DND-41 (cell line): ENCODE measurements around the gene AGPAT3.

Experiments
- ATAC-seq: fragments of 200-7000 bp; cut with Tn5 transposase; 3 replicates; pipeline ENCODE4 v1.9.1; 2021; ENCODE audit warnings: low read depth; ENCODE audit not compliant: insufficient read depth
- DNase-seq: peaks from one replicate; pipeline ENCODE4 v3.0.0-alpha.2; 2020
- H2AFZ ChIP-seq: 2 replicates; pipeline ENCODE4 v1.6.0; 2012; ENCODE audit warnings: low read depth, low read length
- H3K27ac ChIP-seq: 2 replicates; pipeline ENCODE4 v1.5.1; 2012; ENCODE audit warnings: low read length, inconsistent platforms
- H3K27me3 ChIP-seq: fragments of 200-600 bp; sonication (generic); 2 replicates; pipeline ENCODE4 v1.6.0; 2012; ENCODE audit warnings: low read length, mild to moderate bottlenecking, inconsistent platforms; ENCODE audit not compliant: insufficient read depth, poor library complexity
- H3K36me3 ChIP-seq: 2 replicates; pipeline ENCODE4 v1.5.1; 2012; ENCODE audit warnings: low read length, inconsistent platforms; ENCODE audit not compliant: insufficient read depth
- H3K4me1 ChIP-seq: 2 replicates; pipeline ENCODE4 v1.5.1; 2012; ENCODE audit warnings: mild to moderate bottlenecking, low read length; ENCODE audit not compliant: insufficient read depth
- H3K4me2 ChIP-seq: 2 replicates; pipeline ENCODE4 v1.6.0; 2012; ENCODE audit warnings: mild to moderate bottlenecking, moderate library complexity, low read length, inconsistent platforms; ENCODE audit not compliant: insufficient read depth
- H3K4me3 ChIP-seq, 2 experiments: fragments of 200-600 bp in 1 of 2; shearing (Covaris generic) in 1 of 2; 2 replicates each; pipeline ENCODE4 v1.5.1; 2012 to 2016; ENCODE audit warnings: inconsistent platforms in 2 of 2, low read length in 2 of 2, mild to moderate bottlenecking in 2 of 2, low read depth in 1 of 2, moderate library complexity in 1 of 2
- H3K79me2 ChIP-seq: 2 replicates; pipeline ENCODE4 v1.6.0; 2012; ENCODE audit warnings: low read length, inconsistent platforms; ENCODE audit not compliant: insufficient read depth
- H3K9ac ChIP-seq: 2 replicates; pipeline ENCODE4 v1.6.0; 2012; ENCODE audit warnings: low read depth, mild to moderate bottlenecking, inconsistent platforms, low read length, moderate library complexity
- H3K9me3 ChIP-seq: 2 replicates; pipeline ENCODE4 v1.5.1; 2012; ENCODE audit warnings: low read length, moderate library complexity, mild to moderate bottlenecking, inconsistent platforms; ENCODE audit not compliant: insufficient read depth, severe bottlenecking
- H4K20me1 ChIP-seq: 2 replicates; pipeline ENCODE4 v1.6.0; 2012; ENCODE audit warnings: low read length; ENCODE audit not compliant: insufficient read depth
- EZH2 ChIP-seq: IDR thresholded peaks from 3 replicates; pipeline ENCODE4 v1.6.1; 2012; ENCODE audit warnings: borderline replicate concordance, low read depth, mild to moderate bottlenecking, moderate library complexity, low read length, inconsistent platforms; ENCODE audit not compliant: severe bottlenecking
- TF ChIP-seq, protein P1 (sequence below): IDR thresholded peaks from 2 replicates; pipeline ENCODE4 v1.5.1; 2012; ENCODE audit warnings: borderline replicate concordance, low read length, moderate library complexity, mild to moderate bottlenecking; ENCODE audit not compliant: poor library complexity, severe bottlenecking; ENCODE audit errors: extremely low read depth

Gene AGPAT3

DNA sequence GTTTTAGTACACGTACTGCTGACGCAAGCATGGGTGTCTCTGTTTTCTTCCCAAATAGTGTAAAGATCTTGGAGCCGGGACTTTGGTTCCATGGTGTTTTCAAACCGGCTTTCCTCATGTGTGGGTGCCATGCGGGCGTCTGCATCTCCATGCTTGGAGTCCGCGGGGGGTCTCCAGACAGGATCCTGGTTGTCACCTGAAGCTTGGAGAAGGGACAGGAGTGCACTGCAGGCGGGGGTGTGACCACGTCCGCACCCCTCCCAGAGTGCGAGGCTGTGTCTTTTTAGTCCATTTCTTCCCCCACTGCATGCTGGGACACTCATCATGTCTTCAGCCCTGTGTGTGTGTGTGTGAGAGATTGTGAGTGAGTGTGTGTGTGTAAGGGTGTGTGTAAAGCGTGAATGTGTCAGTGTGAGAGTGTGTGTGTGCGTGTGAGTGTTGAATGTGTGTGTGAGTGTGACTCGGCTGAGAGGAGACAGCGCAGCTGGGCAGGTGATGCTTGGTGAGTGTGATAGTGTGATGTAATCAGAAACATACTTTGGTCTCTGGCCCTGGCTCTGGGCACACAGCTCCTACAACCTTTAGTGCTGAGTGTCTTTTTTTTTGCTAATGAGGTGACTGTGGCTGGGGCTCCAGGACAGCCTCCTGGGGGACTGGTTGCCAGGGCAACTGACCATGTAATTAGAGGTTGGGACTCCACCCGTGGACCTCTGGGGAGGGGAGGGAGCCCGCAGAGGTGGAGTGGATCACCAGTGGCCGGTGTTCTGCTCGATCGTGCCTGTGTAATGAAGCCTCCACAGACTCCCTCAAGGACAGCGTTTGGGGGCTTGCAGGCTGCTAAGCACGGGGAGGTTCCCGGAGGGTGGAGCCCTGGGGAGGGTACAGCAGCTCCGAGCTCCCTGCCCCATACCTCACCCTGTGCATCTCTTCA, 55.1 kb downstream of the AGPAT3 start:
- peaks cover 8% of the 10 kb centered on the region for H3K36me3 ChIP-seq
- H3K4me2 ChIP-seq = no peak overlapping the region
- no peak overlapping the region for H3K4me3 ChIP-seq
- peaks cover 14% of the 10 kb centered on the region for H3K4me1 ChIP-seq
- peaks cover 94% of the 10 kb centered on the region for H3K79me2 ChIP-seq
- DNase-seq (no peak), ATAC-seq (no peak)
- peaks cover 88% of the 10 kb centered on the region for H4K20me1 ChIP-seq
- H3K9ac ChIP-seq = no peak overlapping the region
- TF ChIP-seq, protein P1, sequence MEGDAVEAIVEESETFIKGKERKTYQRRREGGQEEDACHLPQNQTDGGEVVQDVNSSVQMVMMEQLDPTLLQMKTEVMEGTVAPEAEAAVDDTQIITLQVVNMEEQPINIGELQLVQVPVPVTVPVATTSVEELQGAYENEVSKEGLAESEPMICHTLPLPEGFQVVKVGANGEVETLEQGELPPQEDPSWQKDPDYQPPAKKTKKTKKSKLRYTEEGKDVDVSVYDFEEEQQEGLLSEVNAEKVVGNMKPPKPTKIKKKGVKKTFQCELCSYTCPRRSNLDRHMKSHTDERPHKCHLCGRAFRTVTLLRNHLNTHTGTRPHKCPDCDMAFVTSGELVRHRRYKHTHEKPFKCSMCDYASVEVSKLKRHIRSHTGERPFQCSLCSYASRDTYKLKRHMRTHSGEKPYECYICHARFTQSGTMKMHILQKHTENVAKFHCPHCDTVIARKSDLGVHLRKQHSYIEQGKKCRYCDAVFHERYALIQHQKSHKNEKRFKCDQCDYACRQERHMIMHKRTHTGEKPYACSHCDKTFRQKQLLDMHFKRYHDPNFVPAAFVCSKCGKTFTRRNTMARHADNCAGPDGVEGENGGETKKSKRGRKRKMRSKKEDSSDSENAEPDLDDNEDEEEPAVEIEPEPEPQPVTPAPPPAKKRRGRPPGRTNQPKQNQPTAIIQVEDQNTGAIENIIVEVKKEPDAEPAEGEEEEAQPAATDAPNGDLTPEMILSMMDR = no peak
- no peak for TF ChIP-seq EZH2
- no peaks in the 10 kb centered on the region for H3K27me3 ChIP-seq
- no peaks in the 10 kb centered on the region for H3K9me3 ChIP-seq
- H3K27ac ChIP-seq = no peak overlapping the region
- no peak overlapping the region for H2AFZ ChIP-seq

- no peak overlapping the region for H3K9ac ChIP-seq
- peaks cover 94% of the 10 kb centered on the region for H3K79me2 ChIP-seq
- no peak overlapping the region for H3K4me3 ChIP-seq
- H3K4me2 ChIP-seq = no peak overlapping the region
- no peak overlapping the region for H2AFZ ChIP-seq
- peak; percentile 65 for DNase-seq
- 0 out of 2 replicates have a peak overlapping the region, but pooled peaks have one; percentile 11 for H3K27ac ChIP-seq
- TF ChIP-seq, protein P1 = no peak
- TF ChIP-seq EZH2 = no peak
- peaks cover 19% of the 10 kb centered on the region for H3K36me3 ChIP-seq
- H3K9me3 ChIP-seq = no peaks in the 10 kb centered on the region
- peak; percentile 72 for ATAC-seq
- no peaks in the 10 kb centered on the region for H3K27me3 ChIP-seq
- H4K20me1 ChIP-seq = peaks cover 94% of the 10 kb centered on the region
- H3K4me1 ChIP-seq = peaks cover 14% of the 10 kb centered on the region
Measured at GRCh38 chr21:43921571-43921978, 56.6 kb downstream of the AGPAT3 start.

GRCh38 chr21:43921979-43922945, 57.2 kb downstream of the AGPAT3 start:
- TF ChIP-seq, protein P1 = no peak
- TF ChIP-seq EZH2 = no peak
- DNase-seq = peak; percentile 39
- peaks cover 7% of the 10 kb centered on the region for H3K4me1 ChIP-seq
- no peak overlapping the region for H3K9ac ChIP-seq
- H3K9me3 ChIP-seq = no peaks in the 10 kb centered on the region
- no peak overlapping the region for H3K4me2 ChIP-seq
- H4K20me1 ChIP-seq = peaks cover 88% of the 10 kb centered on the region
- ATAC-seq = peak; percentile 25
- H3K27ac ChIP-seq = 0 out of 2 replicates have a peak overlapping the region, but pooled peaks have one; percentile 6
- H2AFZ ChIP-seq = no peak overlapping the region
- H3K4me3 ChIP-seq = no peak overlapping the region
- peaks cover 20% of the 10 kb centered on the region for H3K36me3 ChIP-seq
- peaks cover 92% of the 10 kb centered on the region for H3K79me2 ChIP-seq
- no peaks in the 10 kb centered on the region for H3K27me3 ChIP-seq
